ENCODE data around the gene ITPR1.
A peak's percentile ranks its signal among the peaks of the same experiment; 100 is the strongest.

Gene ITPR1

DNA sequence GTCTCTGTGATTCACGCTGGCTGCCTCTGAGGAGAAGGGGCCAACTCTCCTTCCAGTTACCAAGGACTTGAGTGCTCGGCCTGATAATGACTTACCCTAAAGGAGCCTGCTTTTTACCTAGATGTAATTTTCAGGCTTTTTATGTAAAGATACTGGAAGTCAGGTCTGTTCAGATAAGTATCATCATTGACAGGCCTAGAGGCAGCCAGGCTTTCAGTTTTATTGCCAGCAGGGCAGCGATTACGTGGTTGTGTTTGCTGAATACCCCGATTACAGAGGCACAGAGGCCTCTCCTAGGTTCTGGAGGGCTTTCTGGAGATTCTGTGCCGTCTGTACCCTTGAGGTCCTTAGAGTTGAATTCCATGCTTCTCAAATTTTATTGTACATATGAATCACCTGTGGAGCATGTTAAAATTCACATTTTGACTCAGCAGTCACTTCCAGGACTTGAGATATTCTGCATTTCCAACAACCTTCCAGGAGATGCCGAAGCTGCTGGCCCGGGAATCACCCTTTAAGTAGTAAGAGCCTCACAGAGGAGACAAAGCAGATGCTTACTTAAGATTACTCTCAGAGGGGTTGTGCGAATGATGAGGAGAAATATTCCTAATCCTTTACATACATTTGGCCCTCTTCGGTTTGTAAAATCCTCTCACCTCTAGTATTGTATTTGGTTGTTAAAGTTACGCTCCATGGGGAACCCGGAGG is 326.0 kb downstream of the ITPR1 start:
- no peak for DNase-seq

DNA sequence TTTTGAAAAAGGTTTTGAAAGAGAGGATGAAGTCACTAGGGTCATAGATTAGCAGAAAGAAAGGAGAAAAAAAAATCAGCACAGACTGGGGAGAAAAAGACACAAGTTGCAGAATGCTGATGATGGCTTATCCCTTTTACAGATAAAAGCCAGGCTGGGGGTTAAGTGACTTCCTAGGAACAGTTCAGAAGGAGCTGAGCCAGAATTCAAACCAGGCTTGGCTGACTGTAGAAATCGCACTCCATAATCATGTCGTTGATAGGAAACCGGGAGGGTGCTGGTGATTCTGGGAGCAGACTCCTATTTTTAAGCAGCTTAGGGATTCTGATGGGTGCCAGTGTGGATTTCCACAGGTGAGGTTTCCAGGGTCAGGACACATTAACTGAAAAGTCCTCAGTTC is 326.6 kb downstream of the ITPR1 start:
- no peak for DNase-seq

DNA sequence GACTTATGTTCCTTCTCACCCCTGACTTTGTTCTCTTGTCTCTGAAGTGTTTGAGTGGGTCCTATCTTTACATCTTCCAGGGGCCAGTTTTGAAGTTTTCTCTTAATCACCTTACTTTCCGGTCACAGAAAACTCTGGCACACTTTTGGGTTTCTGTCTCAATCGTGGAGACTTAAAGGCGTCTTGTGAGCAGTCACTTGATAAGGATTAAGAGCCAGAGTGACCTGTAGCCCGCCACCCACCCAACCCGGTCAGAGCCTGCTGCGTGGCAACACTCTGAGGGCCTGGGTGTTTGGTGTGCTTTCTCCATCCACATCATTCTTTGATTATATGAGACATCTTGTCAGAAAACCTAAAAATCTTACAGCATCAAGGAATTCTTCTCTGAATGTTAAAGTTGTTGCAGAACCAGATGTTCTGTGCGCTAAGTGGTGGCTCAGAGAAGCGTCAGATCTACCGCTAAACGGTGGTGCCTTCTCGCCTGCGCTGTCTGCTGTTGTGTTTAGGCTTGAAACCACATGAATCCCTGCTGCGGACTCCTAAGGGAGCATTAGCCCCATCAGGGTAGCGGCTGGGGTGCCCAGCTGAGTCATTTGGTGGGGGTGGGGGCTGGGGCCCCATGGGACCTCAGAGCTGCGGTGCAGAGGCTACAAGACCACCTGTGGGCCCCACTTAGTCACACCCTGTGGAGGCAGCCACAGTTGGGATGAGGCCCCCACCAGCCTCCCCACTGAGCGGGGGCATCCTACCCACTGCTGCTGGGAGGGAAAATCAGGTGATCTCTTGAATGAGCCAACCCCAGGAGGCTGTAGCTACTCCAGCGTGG is 327.4 kb downstream of the ITPR1 start:
- peak; percentile 37 for DNase-seq

DNA sequence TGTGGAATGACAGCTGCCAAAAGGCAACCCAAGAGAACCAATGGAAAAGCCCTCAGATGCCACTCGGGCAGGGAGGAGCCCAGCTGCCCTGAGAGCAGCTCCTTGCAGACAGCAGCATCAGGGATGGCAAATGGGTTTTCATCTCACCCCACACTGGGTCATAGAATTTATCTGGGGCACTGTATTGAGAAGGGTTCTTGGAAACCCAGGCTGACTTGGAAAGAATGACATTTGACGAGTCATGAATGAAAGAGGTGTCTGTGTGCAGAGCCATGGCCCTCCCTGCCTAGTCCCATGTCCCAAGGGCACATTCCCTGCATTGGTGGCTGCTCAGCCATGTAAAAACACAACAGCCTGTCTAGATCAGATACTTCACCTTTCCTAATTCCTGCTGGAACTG is 328.2 kb downstream of the ITPR1 start:
- no peak for DNase-seq

DNA sequence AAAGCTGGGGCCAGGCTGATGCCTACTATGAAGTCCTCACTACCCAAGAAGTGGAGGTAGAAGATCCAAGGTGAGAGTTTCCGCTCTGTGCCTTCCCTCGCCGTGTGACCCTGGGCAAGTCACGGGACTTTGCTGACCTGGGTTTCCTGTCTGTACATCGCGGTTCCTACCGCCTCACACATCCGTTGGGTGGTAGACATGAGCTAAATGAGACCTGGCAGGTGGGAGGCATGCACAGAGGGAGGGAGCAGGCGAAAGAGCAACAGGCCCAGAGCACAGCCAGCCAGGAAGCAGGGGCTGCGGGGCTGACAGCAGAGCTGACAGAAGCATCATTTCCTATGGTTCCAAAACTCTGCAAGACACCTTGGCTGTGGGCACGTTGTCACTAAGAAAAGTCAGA is 328.8 kb downstream of the ITPR1 start:
- peak; percentile 82 for DNase-seq

DNA sequence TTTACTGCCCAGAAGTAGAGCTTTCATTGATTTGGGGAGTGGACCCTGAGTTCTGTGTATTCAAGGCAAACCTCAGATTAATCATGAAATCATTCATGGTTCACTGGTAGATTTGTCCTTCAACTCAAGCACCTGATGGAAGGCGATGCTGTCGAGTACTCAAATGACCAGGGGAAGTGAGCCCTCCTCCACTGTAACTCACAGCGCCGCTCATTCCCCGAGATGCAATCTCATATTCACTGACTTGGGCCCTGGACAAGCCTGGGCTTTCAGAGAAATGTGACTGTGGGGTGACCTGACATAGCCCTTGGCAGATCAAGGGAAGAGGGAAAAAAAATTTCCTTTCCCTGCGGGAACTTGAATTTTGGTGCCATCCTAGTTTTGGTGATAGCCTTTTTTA is 329.4 kb downstream of the ITPR1 start:
- DNase-seq: no peak

DNA sequence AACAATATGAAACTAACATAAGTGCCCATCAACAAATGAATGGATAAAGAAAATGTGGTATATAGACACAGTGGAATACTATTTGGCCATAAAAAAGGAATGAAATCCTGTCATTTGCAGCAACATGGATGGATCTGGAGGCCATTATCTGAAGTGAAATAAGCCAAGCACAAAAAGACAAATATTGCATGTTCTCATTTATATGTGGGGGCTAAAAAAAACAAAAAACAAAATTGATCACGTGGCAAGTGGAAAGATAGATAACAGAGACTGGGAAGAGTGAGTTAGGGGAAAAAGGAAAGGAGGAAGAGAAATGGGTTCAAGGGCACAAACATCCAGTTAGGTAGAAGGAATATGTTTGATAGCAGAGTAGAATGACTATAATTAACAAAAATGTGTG is 330.2 kb downstream of the ITPR1 start:
- DNase-seq: no peak

DNA sequence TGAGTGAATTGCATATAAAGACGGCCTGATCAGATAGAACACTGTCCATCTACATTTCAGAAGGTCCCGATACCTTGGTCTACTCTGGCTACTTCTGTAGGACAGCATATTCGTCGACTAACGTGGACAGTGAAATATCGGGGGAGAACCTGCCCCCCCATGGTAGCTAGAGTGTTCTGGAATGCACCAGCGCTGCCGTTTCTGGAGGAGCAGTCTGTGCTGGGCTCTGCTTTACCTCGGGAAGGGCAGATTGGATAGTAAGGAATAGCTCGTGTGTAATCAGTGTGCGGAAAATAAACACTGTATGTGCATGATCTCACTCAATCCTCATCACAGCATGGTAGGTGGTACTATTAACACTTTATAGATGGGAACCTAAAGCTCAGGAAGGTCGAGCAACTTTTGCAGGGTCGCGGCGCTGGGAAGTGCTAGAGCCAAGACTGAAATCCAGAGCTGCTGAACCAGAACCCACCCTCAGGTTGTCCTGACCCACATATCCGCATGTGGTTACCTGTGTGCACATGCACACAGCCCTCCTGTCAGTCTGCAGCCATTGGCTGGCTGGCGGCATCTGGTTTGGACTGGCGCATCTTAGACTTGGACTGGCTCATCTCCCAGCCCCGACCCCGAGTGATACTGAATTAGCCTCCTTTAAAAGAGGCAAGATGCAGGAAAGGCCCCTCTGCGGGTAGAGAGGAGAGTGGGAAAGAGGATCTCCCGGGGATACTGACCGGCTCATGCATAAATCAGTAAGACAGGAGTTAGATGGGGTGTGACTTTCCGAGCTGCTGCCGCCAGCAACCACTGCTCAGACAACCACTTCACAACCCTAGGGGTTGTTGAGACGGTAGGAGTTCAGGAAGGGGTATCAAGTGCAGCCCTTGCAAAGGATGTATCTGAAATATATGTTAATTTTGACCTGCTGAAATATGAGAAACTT is 331.1 kb downstream of the ITPR1 start:
- no peak for DNase-seq

DNA sequence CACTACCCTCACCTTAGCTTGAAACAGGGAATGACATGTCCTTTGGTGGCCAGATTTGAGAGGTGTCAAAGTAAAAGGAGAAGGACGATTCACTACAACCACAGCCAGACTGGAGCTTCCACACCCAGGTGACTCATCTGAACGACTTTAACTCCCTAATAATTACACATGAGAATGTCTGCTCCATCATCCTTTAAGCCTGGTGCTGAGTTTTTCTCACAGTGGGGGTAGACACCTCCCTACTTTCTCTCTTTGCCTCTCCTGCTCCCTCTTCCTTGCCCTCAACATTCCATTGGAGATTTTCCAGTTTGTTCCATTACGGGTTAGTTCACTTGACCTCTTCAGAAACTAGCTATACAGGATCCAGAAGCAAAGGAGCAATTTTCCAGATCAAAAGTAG is 331.8 kb downstream of the ITPR1 start:
- no peak for DNase-seq

DNA sequence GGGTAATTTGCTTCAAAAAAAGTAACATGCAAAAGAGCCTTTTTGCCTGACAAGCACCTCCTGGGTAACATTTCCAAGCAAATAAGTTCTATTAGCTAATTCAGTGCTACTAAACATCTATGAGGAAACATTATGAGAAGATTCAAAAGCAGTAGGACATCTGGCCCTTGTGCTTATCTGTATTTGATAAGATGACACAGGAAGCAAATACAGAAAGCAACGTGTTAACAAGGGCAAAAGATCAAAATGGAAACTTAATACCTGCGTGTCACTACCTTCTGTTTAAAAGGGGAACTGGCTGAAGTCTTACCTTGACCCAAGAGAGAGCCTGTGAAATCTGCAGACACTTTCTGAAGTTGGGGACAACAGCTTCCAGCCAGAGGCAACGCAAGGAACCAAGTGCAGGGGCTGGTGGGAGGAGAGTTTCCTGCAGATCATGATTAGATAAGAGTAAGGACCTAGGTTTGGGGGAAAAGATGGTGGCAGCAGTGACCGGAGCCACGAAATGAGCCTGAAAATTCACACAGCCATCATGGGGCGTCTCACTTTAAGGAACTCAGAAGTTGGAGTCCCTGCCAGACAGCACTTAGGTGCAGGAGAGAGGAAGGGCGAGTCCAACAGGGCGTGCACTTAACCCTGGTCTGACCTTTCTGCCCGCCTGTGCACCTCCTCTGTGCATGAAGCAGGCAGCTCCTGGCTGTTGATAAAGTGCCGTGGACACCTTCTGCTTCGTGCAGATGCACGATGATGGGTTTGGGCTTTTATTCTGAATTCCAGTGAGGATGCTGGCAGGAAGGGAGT is 332.5 kb downstream of the ITPR1 start:
- DNase-seq: peak; percentile 64

DNA sequence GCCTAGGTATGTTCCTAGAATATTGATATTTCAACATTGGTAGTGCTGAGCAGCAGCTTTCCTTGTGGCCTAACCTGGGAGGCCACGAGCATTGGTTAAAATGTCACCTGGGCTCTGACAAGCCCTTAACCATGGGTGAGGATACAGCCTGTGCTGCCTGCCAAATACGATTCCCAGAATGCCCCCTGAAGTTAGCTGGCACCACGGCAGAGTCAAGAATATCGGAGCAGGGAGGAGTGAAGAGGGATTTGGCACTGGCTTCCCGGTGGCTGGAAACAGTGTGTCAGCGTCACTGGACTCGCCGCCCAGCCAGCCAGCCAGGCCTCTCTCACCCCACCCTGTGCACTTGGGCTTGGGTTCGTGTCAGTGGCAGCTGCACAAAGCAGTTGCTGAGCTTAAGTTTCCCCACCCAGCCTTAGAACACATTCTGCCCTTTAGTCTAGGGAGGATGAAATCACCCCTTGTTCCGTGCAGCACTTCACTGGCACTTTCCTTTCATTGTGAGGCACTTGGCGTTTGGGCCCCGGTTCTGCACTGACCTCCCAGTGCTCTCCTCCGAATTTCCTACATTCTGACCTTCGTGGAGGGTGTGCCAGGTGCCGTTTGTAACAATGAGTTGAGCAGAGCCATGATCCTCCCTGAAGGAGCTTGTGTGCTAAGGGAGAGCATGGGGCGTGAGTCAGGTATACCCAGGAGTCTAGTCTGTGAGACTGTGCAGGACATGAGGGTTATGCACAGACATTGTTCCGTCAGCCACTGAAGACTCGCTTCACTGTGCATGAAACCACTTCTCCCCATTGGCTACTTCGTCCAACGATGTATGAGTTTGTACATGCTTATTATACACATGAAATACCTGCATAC is 333.3 kb downstream of the ITPR1 start:
- no peak for DNase-seq

DNA sequence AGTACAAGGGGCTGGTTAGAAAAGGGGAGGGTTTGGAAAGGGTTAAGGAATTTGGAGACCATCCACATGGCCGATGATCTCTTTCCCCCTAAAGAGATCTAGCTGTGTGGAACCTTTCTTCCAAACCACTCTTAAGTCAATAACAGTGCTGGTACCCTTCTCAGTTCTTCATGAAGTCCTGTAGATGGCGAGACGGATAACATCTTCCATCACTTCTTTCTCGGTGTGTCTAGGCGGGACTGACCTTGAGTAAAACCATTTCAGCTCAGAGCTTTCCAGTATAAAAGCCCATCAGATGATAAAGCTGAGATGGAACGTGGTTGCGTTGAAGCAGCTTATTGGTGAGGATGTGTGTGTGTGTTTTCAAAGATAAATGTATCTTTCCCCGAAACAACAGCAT is 334.6 kb downstream of the ITPR1 start:
- no peak for DNase-seq

DNA sequence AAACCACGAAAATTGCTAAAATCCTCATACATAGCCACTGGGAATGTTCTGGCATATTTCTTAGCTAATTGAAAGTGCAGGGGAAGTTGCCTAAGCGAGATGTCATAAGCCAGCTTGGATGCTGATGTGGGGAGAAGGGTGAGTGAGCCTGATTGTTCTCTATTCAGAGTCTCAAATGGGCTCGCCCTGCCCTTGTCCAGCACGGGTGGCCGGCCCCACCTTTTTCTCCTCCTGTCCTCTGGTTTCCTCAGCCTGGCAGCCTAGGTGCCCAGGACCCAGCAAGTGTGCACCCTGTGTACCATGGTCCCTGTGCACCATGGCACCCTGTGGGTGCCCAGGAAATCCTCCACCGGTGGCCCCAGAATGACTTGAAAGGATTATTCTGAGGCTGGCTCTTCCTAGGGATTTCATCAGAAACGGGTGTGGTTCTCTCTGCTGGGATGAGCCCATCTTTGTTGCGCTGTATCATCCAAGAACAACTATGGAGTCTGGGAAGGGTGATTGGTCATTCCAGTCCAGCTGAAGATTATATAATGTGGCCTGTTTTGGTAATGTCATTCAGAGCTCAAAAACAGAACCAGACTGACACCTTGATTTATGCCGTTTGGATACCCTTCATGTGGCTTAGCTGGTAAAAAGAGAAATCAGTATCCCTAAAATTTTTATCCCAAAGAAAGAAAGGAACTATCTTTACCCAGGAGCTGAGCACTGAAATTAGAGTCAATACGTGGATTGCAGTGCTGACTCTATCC is 335.3 kb downstream of the ITPR1 start:
- no peak for DNase-seq

DNA sequence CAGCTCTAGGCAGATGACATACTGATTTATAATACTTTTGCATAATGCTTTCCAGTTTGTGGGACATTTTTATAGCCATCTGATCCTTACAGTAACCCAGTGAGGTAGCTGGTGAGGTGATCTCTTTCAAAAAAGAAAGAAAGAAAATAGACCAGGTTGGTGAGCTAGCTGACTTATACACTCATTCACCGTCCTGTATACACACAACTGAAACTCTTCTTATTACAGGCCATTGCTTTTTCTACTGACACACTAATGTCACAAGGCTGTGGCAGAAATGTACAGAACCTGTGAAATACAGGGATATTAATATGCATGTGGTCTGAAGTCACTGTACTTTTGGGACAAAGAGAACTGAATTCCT is 335.9 kb downstream of the ITPR1 start:
- no peak for DNase-seq

DNA sequence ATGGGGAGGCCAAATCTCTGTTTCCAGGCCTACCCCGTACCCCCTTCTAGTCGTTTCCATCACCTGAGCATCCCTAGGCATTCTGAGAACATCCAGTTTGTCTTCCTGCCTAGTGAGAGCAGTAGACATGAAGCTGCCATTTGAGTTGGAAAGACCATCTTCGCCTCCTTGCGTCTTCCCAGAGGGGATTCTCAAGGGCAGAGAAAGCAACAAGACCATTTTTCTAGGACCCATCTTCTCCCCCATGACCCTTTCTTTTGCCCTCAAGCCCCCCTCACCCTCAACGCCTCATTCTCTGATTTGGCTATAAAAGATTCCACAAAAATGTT is 337.4 kb downstream of the ITPR1 start:
- no peak for DNase-seq

DNA sequence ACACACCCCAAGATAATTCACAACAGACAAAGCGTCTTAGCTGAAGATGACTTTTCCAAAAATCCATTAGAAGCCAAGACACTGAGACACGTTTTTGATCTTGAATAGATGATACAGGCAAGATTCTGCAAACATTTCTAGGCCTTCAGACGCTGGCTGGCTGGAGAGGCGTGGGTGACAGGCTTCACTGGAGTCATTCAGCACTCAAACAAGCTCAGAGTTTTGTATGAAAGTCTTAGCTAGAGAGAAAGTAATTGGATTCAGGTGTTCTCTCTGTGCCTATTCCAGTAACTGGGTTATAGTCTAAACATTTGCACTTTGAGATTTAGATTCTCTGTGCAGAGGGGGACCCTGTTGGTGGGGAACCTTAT is 338.4 kb downstream of the ITPR1 start:
- peak; percentile 53 for DNase-seq

DNA sequence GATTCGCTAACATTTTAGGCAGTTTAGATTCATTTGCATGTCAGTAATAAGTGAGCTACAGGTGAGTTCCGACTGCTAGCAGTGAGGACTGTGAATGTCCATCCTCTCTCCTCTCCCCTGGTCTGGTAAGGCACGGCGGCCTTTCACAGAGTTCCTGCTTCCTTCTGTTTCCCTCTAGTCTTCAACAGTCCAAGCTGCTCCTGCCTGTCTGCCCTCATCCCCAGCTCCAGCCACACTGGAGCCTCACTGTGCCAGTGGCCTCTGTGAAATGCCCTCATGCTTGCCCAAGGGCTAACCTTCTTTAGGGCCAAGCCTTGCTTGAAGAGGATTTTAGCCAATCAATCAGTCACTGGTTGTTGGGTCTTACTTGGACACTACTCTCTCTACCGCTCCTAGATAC is 340.3 kb downstream of the ITPR1 start:
- no peak for DNase-seq

DNA sequence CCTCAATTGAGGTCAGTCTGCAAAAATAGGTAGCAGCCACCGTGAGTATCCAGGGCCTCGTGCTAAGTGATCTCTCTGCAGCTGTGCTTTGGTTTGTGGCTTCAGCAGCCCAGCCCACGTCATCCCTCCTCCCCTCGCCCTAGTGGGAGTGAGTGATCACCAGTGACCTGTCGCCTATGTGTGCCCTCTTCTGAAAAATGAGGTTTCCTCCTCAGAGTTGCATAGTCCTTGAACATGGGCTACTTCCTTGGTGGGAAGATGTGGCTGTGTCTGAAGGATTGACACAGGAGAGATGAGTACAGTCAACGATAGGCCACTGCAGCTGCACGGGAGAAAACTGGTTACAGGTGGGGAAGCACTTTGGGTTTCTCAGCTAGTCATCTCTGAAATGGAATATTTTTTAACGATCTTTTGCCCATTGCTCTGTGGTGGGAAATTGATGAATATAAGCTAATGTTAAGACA is 341.3 kb downstream of the ITPR1 start:
- DNase-seq: peak; percentile 77

DNA sequence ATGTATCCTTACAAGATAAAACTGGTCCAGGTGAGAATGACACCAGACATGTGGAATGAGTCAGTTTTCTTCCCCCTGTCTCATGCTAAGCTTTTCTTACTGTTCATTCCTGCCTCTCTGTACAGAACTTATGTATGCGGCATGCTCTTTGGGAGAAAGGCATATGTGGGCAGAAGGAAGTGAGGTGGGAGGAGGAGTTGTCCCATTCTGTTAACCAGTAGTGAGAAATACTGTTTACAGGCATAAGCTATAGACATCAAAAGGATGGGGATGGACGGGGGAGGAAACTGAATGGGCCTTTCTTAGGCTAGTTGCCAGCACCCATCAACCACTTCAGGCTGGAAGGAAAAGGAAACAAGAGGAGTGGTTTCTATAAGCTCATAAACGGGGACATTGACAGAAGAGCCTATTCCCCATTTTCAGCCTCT is 342.5 kb downstream of the ITPR1 start:
- DNase-seq: peak; percentile 29

DNA sequence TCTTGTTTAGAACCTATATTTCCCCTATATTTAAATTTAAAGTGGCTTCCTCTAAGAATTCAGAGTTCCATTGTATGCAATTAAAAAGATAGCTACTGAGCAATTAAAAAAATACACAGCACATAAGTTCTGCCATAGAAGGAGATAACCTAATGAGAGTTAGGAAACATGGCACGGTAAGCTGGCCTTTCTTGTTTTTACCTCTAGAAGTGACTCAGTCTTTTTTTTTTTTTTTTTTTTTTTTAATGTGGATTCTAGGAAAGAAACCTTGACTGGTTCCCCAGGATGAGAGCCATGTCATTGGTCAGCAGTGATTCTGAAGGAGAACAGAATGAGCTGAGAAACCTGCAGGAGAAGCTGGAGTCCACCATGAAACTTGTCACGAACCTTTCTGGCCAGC is 343.4 kb downstream of the ITPR1 start:
- no peak for DNase-seq

DNA sequence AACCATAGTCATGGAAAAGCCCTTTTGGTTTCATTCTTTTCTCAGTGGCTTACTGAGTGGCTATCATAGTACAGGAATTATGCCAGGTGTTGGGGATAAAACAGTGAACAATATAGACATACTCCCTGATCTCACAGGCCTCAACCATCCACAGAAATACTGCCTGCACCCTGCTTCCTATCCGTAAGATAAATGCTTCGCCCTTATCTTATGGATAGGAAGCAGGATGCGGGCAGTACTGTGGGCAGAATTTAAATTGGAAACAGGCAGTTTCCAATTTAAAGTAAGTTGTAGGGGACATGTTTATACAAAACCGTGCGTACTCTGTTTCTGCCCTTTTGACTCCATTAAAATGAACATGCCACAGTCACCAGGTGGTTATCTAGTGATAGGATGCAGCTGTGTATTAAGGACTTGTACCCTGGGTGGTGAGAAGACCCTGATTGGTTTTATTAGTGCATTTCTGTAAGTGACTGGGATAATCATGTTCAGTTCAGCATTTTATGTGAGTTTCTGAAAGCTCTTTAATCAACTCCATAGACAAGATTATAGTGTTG is 344.3 kb downstream of the ITPR1 start:
- DNase-seq: no peak
